Measurements from ENCODE around the gene TMEM132C.

The TMEM132C gene

DNA sequence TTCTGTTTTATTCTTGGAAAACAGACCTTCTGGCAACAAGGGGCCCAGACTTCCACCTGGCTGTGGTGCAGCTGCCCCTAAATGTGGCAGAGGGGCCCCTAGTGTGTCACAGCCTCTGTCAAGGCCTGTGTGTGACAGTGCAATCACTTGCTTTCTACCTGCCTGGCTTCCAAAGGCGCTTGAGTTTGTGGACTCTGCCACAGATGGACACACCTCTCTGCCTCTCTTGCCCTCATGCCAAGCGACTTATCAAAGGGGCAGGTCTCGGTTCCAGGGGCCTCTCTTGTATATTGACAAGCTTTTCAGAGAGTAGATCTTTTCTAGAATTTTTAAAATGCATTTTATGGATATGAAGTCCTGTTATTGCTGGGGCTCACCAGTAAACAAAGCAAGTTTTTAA, 339.6 kb downstream of the TMEM132C start:
- no peak for DNase-seq (ENCODE audit: low read depth in 2 of 2, low spot score in 1 of 2)

- DNase-seq (ENCODE audit: low read depth in 2 of 2, low spot score in 1 of 2), result no peak
Observed at GRCh38 chr12:128606970-128607369, 340.0 kb downstream of the TMEM132C start.

GRCh38 chr12:128607641-128608040, 340.7 kb downstream of the TMEM132C start:
- DNase-seq (ENCODE audit: low read depth in 2 of 2, low spot score in 1 of 2), result no peak

DNA sequence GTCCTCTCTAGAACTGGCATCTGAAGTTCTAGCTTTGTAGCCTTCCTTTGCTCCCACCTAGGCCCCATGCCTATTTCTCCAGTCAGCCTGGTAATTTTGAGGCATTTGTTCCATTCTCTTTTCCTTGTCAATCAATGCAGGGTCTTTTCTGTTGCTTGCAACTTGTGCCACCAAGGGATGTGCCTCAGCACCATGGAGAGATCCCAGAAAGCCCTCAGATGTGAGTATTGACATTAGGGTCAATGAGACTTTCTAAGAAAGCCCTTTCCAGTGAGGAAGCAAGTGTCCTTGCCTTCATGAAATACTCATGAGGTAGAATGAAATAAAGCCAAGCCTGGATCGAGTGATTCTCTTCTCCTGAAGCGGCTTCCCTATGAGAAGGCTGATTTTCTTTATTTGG, 342.9 kb downstream of the TMEM132C start:
- DNase-seq (ENCODE audit: low read depth in 2 of 2, low spot score in 1 of 2), result no peak

- no peak for DNase-seq (ENCODE audit: low read depth in 2 of 2, low spot score in 1 of 2)
Observed at GRCh38 chr12:128611736-128612135, 344.8 kb downstream of the TMEM132C start.

- DNase-seq (ENCODE audit: low read depth in 2 of 2, low spot score in 1 of 2), result no peak
Observed at GRCh38 chr12:128612150-128612850, 345.3 kb downstream of the TMEM132C start.

DNA sequence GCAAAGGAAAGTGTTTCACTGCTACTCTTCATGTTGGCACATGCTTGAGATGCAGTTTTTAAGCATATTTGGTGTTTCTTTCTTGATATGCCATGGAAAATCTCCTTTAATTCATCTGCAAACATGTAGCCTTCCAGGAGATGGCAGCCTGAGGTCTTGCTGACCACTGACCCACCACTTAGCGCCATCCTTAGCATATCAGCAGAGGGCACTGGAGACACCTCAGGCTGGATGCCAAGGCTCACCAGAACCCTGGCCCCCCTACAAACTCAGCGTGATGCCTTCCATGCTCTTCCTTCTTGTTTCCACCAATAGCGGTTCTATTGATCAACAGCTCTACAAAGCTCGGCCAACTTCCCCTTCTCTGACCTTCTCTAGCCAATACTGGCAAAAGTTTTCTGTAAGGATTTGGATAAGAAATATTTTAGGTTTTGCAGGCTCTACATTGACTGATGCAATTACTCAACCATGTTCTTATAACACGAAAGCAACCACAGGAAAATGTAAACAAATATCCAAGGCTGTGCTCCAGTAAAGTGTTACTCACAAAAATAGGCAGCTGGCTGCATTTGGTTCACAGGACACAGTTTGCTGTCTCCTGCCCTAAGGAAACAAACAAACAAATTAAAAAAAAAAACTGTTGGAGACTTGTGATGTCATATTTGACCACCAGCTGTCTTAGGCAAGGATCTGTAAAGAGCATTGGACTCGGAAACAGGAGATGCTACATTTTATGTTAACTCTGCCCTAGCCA, 347.0 kb downstream of the TMEM132C start:
- no peak for DNase-seq (ENCODE audit: low read depth in 2 of 2, low spot score in 1 of 2)

DNA sequence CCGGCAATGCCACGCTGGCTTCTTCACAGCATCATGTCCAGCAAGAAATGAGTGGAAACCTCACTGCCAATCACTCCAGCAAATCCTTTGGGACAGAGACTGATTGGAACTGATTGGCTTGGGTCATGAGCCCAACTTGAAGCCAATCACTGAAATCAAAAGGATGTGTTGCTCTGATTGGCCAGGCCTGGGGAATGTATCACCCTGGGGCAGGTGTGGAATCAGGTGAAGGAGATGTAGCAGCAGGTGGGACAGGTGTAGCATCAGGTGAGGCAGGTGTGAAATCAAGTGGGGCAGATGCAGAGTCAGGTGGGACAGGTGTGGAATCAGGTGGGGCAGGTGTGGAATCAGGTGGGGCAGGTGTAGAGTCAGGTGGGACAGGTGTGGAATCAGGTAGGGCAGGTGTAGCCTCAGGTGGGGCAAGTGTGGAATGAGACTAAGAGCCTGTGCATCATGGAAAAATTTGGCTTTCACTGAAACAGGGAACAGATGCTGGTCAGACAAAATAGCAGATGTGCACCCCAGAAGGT, 350.4 kb downstream of the TMEM132C start:
- DNase-seq (ENCODE audit: low read depth in 2 of 2, low spot score in 1 of 2), result no peak

DNA sequence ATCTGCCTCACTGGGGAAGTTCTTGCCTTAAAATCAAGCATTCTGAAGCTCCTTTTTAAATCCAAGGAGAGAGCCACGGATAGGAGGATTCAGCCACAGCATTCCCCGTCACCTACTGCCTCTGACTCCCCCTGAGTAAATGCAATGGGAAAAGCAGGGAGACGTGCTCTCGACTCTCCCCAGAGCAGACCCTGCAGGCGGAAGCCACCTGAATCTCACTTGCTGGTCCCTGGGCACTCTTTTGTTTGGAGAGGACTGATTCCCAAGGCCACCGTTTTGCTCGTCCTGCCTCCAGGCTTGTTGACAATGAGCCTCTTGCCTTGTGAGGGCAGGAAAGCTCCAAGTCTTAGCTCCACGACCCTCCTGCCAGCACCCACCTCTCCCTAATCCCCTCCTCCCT, 352.3 kb downstream of the TMEM132C start:
- no peak for DNase-seq (ENCODE audit: low read depth in 2 of 2, low spot score in 1 of 2)

- DNase-seq (ENCODE audit: low read depth in 2 of 2, low spot score in 1 of 2), result no peak
Observed at GRCh38 chr12:128621304-128621703, 354.3 kb downstream of the TMEM132C start.

DNA sequence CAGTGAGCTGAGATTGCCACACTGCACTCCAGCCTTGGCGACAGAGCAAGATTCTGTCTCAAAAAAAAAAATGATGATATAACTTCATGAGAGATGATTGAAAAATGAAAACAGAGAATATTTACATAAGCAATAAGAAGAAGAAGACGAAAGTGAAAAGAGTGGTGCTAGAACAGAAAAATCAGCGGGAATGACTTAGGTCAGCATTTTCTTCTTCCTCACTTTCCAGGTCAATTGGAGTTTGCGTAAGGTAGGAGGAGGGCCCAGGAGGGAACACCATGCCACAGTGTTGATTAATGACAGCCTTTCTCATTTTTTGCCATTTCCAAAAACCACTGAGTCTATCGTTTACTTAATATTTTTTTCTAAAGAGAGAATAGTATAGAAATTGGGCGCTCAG, 356.8 kb downstream of the TMEM132C start:
- no peak for DNase-seq (ENCODE audit: low read depth in 2 of 2, low spot score in 1 of 2)

GRCh38 chr12:128626808-128627320, 359.9 kb downstream of the TMEM132C start:
- no peak for DNase-seq (ENCODE audit: low read depth in 2 of 2, low spot score in 1 of 2)

- no peak for DNase-seq (ENCODE audit: low read depth in 2 of 2, low spot score in 1 of 2)
Observed at GRCh38 chr12:128627659-128628058, 360.7 kb downstream of the TMEM132C start.

GRCh38 chr12:128629979-128630378, 363.0 kb downstream of the TMEM132C start:
- DNase-seq (ENCODE audit: low read depth in 2 of 2, low spot score in 1 of 2), result no peak

DNA sequence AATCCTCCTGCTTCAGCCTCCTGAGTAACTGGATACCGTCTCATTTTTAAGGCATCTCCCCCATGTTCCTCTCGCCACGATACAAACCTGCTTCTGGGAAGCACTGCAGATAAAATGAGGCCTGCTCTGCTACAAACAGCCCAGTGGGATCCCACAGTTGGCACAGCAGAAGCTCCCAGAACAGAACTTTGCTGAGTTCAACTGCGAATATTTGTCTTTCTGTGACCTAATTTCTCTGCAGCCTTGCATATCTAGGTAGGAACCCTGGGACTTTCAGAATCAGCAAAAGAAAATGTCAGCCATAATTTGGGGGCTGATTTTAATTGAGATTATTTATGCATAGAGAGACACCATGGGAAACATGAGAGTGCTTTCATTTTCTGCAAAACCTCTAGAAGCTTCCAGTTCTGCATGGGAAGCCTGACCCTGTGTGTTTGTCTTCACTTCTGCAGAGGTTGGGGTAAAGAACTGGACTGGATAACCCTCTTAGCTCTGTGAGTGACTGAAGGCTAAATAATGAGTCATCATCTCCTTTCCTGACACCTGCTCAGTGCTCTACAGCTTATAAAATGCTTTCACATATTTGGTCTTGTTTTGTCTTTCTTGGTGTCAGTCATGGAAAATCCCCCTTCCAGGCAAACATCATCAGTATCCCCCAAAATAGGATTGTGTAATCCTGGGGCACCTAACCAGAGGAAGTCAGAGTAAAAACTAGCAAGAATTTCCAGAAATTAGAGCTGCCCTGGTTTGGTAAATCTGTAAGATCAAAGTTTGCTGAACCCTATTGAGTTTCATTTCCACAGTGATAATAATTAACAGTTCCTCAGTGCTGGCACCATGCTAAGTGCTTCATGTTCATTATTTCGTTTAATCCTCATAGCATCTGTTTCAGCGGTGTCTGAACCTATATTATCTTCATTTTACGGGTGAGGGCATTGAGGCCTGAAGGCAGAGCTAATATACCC, 371.0 kb downstream of the TMEM132C start:
- no peak for DNase-seq (ENCODE audit: low read depth in 2 of 2, low spot score in 1 of 2)

- DNase-seq (ENCODE audit: low read depth in 2 of 2, low spot score in 1 of 2), result no peak
Observed at GRCh38 chr12:128639089-128639488, 372.1 kb downstream of the TMEM132C start.

DNA sequence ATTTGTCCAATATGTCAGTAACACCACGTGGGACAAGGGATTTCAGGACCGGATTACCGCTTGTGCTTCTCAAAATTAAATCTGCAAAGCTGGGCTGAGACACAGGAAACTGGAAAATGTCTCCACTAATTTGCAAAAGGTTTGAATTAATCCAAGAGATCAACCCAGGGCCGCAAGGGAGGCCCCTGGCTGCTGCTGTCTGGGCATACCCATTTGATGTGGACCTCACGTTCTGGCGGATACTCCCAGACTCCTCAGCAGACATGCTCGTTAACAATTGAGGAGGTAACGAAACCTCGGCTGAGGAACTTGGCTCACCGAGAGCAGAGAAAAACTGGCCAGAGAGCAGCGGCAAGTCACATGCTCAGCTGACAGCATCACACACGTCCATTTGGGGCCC, 376.2 kb downstream of the TMEM132C start:
- DNase-seq (ENCODE audit: low read depth in 2 of 2, low spot score in 1 of 2), result no peak

GRCh38 chr12:128644664-128645296, 377.8 kb downstream of the TMEM132C start:
- DNase-seq (ENCODE audit: low read depth in 2 of 2, low spot score in 1 of 2), result peak in 1 of 2 donors; percentile 7

- no peak for DNase-seq (ENCODE audit: low read depth in 2 of 2, low spot score in 1 of 2)
Observed at GRCh38 chr12:128649902-128650301, 382.9 kb downstream of the TMEM132C start.

GRCh38 chr12:128652136-128652751, 385.3 kb downstream of the TMEM132C start:
- no peak for DNase-seq (ENCODE audit: low read depth in 2 of 2, low spot score in 1 of 2)

Measured in stimulated activated CD8-positive, alpha-beta memory T cell treated with anti-CD3 and anti-CD28 coated beads, Interleukin-4, amount 100 ng/mL, for 1 hour (primary cell).